SK-N-MC (cell line): ENCODE measurements around the gene DUSP16.

Source experiments
- EZH2 ChIP-seq: fragments of 200-600 bp; sonication (generic); IDR thresholded peaks from one replicate; pipeline ENCODE4 v1.6.1; 2017; ENCODE audit warnings: antibody characterized with exemption
- POLR2AphosphoS5 ChIP-seq: IDR thresholded peaks from 2 replicates; pipeline ENCODE4 v1.6.1; 2012; ENCODE audit warnings: mild to moderate bottlenecking, low read depth, low read length, borderline replicate concordance

GRCh38 chr12:12446786-12447185, 115.9 kb downstream of the DUSP16 start:
- TF ChIP-seq EZH2 (no peak), POLR2AphosphoS5 (no peak)
